HG03039 (cell line): ENCODE data around the gene ADD2.

Experiments used
- ATAC-seq: cut with Tn5 transposase; IDR thresholded peaks from one replicate; pipeline ENCODE4 v1.9.1; 2021; ENCODE audit warnings: mild to moderate bottlenecking, moderate library complexity; ENCODE audit not compliant: unreplicated experiment

ADD2 gene

GRCh38 chr2:70785137-70785911 lies 17.3 kb upstream of the ADD2 start:
- no peak for ATAC-seq

- ATAC-seq, result no peak
These were observed 16.3 kb upstream of the ADD2 start for GRCh38 chr2:70784320-70784719.

- no peak for ATAC-seq
These were observed 12.0 kb upstream of the ADD2 start for GRCh38 chr2:70779911-70780545.

GRCh38 chr2:70779491-70779890 lies 11.5 kb upstream of the ADD2 start:
- no peak for ATAC-seq

- ATAC-seq, result no peak
These were observed 10.7 kb upstream of the ADD2 start for GRCh38 chr2:70778676-70779075.

- ATAC-seq, result no peak
These were observed 9.4 kb upstream of the ADD2 start for GRCh38 chr2:70777450-70777849.

- no peak for ATAC-seq
These were observed 8.3 kb upstream of the ADD2 start for GRCh38 chr2:70776266-70776665.

- ATAC-seq, result no peak
These were observed 7.1 kb upstream of the ADD2 start for GRCh38 chr2:70775141-70775540.

GRCh38 chr2:70772486-70773155 lies 4.6 kb upstream of the ADD2 start:
- ATAC-seq, result no peak

- no peak for ATAC-seq
These were observed 3.4 kb upstream of the ADD2 start for GRCh38 chr2:70771446-70771845.

GRCh38 chr2:70769450-70769849 lies 1.4 kb upstream of the ADD2 start:
- ATAC-seq, result no peak

GRCh38 chr2:70768590-70769085 lies 638 bp upstream of the ADD2 start:
- ATAC-seq, result no peak

GRCh38 chr2:70767079-70767698 lies 811 bp downstream of the ADD2 start:
- ATAC-seq, result no peak

- ATAC-seq, result no peak
These were observed 1.5 kb downstream of the ADD2 start for GRCh38 chr2:70766357-70767078.

- ATAC-seq, result no peak
These were observed 2.5 kb downstream of the ADD2 start for GRCh38 chr2:70765507-70765906.

GRCh38 chr2:70759446-70759845 lies 8.6 kb downstream of the ADD2 start:
- ATAC-seq, result no peak

GRCh38 chr2:70757966-70758365 lies 10.0 kb downstream of the ADD2 start:
- no peak for ATAC-seq

GRCh38 chr2:70757360-70757759 lies 10.6 kb downstream of the ADD2 start:
- ATAC-seq, result no peak

- no peak for ATAC-seq
These were observed 11.9 kb downstream of the ADD2 start for GRCh38 chr2:70756128-70756527.

- ATAC-seq, result no peak
These were observed 14.1 kb downstream of the ADD2 start for GRCh38 chr2:70753902-70754301.

GRCh38 chr2:70753031-70753430 lies 15.0 kb downstream of the ADD2 start:
- ATAC-seq, result no peak
